Upper lobe of right lung (tissue), 1 donor: Measurements from ENCODE around the gene CCBE1. TPM values are rescaled to one million over a fixed set of nuclear protein-coding genes. Genes with fewer than 3 reads are reported as not detected.

Source experiments
- ATAC-seq: fragments of 200-7000 bp; cut with Tn5 transposase; one replicate; pipeline ENCODE4 v1.9.1; 2020; ENCODE audit warnings: mild to moderate bottlenecking, moderate library complexity
- DNase-seq: peaks from one replicate; pipeline ENCODE4 v3.0.0-alpha.2; 2020
- H3K27ac ChIP-seq: fragments of 200-600 bp; one replicate; pipeline ENCODE4 v1.8.0; 2022
- H3K27me3 ChIP-seq: fragments of 200-600 bp; one replicate; pipeline ENCODE4 v1.8.0; 2022; ENCODE audit warnings: mild to moderate bottlenecking
- H3K36me3 ChIP-seq: fragments of 200-600 bp; one replicate; pipeline ENCODE4 v1.8.0; 2022
- H3K4me1 ChIP-seq: fragments of 200-600 bp; one replicate; pipeline ENCODE4 v1.8.0; 2022
- H3K4me3 ChIP-seq: fragments of 200-600 bp; one replicate; pipeline ENCODE4 v1.8.0; 2022; ENCODE audit warnings: mild to moderate bottlenecking
- H3K9me3 ChIP-seq: fragments of 200-600 bp; one replicate; pipeline ENCODE4 v1.8.0; 2022
- CTCF ChIP-seq: fragments of 200-600 bp; IDR thresholded peaks from one replicate; pipeline ENCODE4 v1.8.0; 2022; ENCODE audit warnings: antibody characterized with exemption
- intact Hi-C: fragments of 100-400 bp; cut with DNase I; formaldehyde crosslinking; loops from one replicate; pipeline ENCODE4 v1.11.0; 2022
- total RNA-seq: library from RNA; stranded (reverse); fragmentation: NEBNext Ultra II Directional; extraction: Animal tissue kit (Norgen Biotek cat#: 25700); gene quantifications from one replicate; pipeline ENCODE4 v1.2.1, GENCODE V29; 2021
- donor health status: DM: no; HTN: yes; CAD: no; lungs with severe emphysema.

CCBE1 gene
- total RNA-seq, 1 donor from 2014 or later: 27.8 TPM

- DNase-seq (no peak), ATAC-seq (no peak)
- Histone ChIP-seq H3K9me3 (no peaks in the 10 kb centered on the region), H3K4me3 (no peak overlapping the region), H3K27me3 (no peaks in the 10 kb centered on the region), H3K27ac (no peak overlapping the region), H3K4me1 (peaks cover 4% of the 10 kb centered on the region), H3K36me3 (no peaks in the 10 kb centered on the region)
- intact Hi-C loops: no loop called here
- no peak for TF ChIP-seq CTCF
Observed at GRCh38 chr18:59664329-59664728, 32.9 kb downstream of the CCBE1 start.

GRCh38 chr18:59663096-59663495, 34.1 kb downstream of the CCBE1 start:
- no peak for ATAC-seq
- Histone ChIP-seq H3K4me1 (peaks cover 4% of the 10 kb centered on the region), H3K4me3 (no peak overlapping the region), H3K36me3 (no peaks in the 10 kb centered on the region), H3K27me3 (no peaks in the 10 kb centered on the region), H3K27ac (no peak overlapping the region), H3K9me3 (no peaks in the 10 kb centered on the region)
- no peak for DNase-seq
- TF ChIP-seq CTCF: no peak
- intact Hi-C loops: no loop called here

GRCh38 chr18:59661891-59662701, 35.1 kb downstream of the CCBE1 start:
- Histone ChIP-seq H3K9me3 (no peaks in the 10 kb centered on the region), H3K27me3 (no peaks in the 10 kb centered on the region), H3K4me1 (peaks cover 4% of the 10 kb centered on the region), H3K4me3 (no peak overlapping the region), H3K36me3 (no peaks in the 10 kb centered on the region), H3K27ac (no peak overlapping the region)
- ATAC-seq (no peak), DNase-seq (no peak)
- intact Hi-C loops: no loop called here
- TF ChIP-seq CTCF: no peak

DNA sequence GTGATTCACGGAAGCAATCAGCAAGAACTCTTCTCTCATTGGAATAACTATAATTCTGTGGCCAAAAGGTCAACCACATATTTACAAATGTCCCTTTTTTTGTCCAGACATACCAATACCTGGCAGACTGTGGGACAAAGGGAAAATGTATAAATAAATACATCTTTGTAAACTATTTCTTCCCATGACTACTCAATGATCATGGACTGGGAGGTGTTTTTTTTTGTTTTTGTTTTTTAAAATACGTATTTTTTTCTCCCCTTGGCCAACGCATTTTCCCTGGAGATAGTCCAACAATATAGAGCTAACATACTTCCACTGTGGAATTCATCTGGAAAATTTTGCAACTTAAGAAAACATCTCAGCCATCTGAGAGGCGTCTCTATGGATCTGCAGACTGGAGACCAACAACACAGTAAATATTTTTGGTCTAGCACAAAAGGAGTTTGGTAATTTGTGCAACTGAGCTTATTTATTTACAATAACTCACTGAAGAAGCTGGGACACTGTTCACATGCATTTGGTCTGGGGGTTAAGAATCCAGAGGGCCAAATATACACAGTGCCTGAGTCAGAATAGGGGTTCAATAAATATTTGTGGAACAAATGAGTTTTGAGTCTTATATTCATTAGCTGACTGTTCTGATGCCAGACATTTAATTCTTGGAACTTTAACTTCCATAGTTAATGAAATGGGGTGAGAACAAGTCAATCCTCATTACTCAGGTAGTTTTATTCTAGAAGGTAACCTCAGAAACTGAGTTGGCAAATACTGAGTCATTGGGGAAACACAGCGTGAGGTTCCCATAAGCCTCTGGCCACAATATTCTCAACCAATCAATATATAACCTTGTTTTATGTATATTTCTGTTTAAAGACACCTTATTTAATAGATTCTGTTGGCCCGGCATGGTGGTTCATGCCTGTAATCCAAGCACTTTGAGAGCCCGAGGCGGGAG, 36.2 kb downstream of the CCBE1 start:
- no peaks in the 10 kb centered on the region for H3K27me3 ChIP-seq
- DNase-seq (no peak), ATAC-seq (no peak)
- intact Hi-C loops: no loop called here
- no peak overlapping the region for H3K27ac ChIP-seq
- no peaks in the 10 kb centered on the region for H3K36me3 ChIP-seq
- TF ChIP-seq CTCF: no peak
- H3K4me3 ChIP-seq: no peak overlapping the region
- no peaks in the 10 kb centered on the region for H3K9me3 ChIP-seq
- peaks cover 4% of the 10 kb centered on the region for H3K4me1 ChIP-seq

GRCh38 chr18:59660366-59660765, 36.9 kb downstream of the CCBE1 start:
- Histone ChIP-seq H3K36me3 (no peaks in the 10 kb centered on the region), H3K4me3 (no peak overlapping the region), H3K9me3 (no peaks in the 10 kb centered on the region), H3K27me3 (no peaks in the 10 kb centered on the region), H3K27ac (no peak overlapping the region), H3K4me1 (peaks cover 4% of the 10 kb centered on the region)
- no peak for TF ChIP-seq CTCF
- no peak for ATAC-seq
- intact Hi-C loops: no loop called here
- no peak for DNase-seq
